ENCODE data around the gene FNDC3B.

The FNDC3B gene

GRCh38 chr3:172129850-172130716 is 90.7 kb downstream of the FNDC3B start (continued):
- TF ChIP-seq OSR2 (tag by site-specific recombination; IDR thresholded peaks at IDR 0.05) (peak; percentile 60; the same call in 1 of the 2 replicates), TCF7L2 (IDR thresholded peaks at IDR 0.05; ENCODE audit: borderline replicate concordance, low read depth, low read length) (peak; percentile 56; the same call in 1 of the 2 replicates), SP7 (tag by site-specific recombination; IDR thresholded peaks at IDR 0.05) (peak; percentile 69), ZNF629 (tag by site-specific recombination; IDR thresholded peaks at IDR 0.05) (peak; percentile 87), SCRT2 (tag by site-specific recombination; IDR thresholded peaks at IDR 0.05) (peak; percentile 32; the same call in 1 of the 2 replicates)
- TF ChIP-seq, protein P1, sequence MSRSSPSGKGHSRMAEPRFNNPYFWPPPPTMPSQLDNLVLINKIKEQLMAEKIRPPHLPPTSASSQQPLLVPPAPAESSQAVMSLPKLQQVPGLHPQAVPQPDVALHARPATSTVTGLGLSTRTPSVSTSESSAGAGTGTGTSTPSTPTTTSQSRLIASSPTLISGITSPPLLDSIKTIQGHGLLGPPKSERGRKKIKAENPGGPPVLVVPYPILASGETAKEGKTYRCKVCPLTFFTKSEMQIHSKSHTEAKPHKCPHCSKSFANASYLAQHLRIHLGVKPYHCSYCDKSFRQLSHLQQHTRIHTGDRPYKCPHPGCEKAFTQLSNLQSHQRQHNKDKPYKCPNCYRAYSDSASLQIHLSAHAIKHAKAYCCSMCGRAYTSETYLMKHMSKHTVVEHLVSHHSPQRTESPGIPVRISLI (tag by site-specific recombination; IDR thresholded peaks at IDR 0.05), result no peak

DNA sequence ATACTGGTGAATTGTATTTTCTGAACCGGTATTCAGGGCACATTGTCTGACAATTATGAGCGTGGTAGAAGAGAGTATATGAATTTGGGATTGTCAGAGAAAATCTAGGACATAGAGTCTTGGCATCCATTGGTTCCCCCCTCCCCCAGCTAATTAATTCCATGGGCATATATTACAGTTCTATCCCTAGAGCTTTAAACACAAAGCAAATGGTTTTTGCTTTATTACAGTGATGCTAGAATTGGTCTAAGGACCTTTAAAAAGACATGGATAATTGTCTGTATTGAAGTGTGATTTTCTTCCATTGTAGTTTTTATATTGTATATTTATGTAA is 91.3 kb downstream of the FNDC3B start:
- Histone ChIP-seq H3K4me1 (ENCODE audit: control insufficient read depth, insufficient read depth, low read length) (peaks cover 13% of the 10 kb centered on the region), H3K27ac (ENCODE audit: extremely low read depth, low read depth, low read length) (no peak overlapping the region; the same call in 1 of the 2 replicates), H3K9me3 (ENCODE audit: control insufficient read depth, insufficient read depth, low read depth, low read length) (no peaks in the 10 kb centered on the region), H3K4me3 (ENCODE audit: low read depth, low read length) (no peak overlapping the region), H3K36me3 (ENCODE audit: control insufficient read depth in 2 of 2, insufficient read depth in 1 of 2, low read length in 2 of 2) (no peaks in the 10 kb centered on the region)
- CTCF ChIA-PET, result interaction anchor here (0.6 kb wide), 1 partner anchor 93 kb away, joined by 3 read pairs; no protein-coding TSS in a partner anchor
- TF ChIP-seq FEZF1 (tag by site-specific recombination; IDR thresholded peaks at IDR 0.05), result no peak
- 0 out of 2 replicates have a peak, but pooled peaks have one; percentile 30 for TF ChIP-seq IKZF3 (tag by site-specific recombination; IDR thresholded peaks at IDR 0.05)
- POLR2A ChIA-PET, result no interaction called here

GRCh38 chr3:172131746-172132145 is 92.4 kb downstream of the FNDC3B start:
- H3K4me1 ChIP-seq (ENCODE audit: control insufficient read depth, insufficient read depth, low read length), result peaks cover 5% of the 10 kb centered on the region
- no peak overlapping the region for H3K27ac ChIP-seq (ENCODE audit: extremely low read depth, low read depth, low read length)
- no peak for TF ChIP-seq ZNF670 (tag by site-specific recombination; IDR thresholded peaks at IDR 0.05; ENCODE audit: low read depth)
- TF ChIP-seq OSR2 (tag by site-specific recombination; IDR thresholded peaks at IDR 0.05), result no peak
- TF ChIP-seq, protein P2, sequence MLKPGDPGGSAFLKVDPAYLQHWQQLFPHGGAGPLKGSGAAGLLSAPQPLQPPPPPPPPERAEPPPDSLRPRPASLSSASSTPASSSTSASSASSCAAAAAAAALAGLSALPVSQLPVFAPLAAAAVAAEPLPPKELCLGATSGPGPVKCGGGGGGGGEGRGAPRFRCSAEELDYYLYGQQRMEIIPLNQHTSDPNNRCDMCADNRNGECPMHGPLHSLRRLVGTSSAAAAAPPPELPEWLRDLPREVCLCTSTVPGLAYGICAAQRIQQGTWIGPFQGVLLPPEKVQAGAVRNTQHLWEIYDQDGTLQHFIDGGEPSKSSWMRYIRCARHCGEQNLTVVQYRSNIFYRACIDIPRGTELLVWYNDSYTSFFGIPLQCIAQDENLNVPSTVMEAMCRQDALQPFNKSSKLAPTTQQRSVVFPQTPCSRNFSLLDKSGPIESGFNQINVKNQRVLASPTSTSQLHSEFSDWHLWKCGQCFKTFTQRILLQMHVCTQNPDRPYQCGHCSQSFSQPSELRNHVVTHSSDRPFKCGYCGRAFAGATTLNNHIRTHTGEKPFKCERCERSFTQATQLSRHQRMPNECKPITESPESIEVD (tag by site-specific recombination; IDR thresholded peaks at IDR 0.05), result peak; percentile 68
- TF ChIP-seq FEZF1 (tag by site-specific recombination; IDR thresholded peaks at IDR 0.05), result no peak
- no peak for TF ChIP-seq ZFP69B (tag by site-specific recombination; IDR thresholded peaks at IDR 0.05)
- TF ChIP-seq SALL2 (tag by site-specific recombination; IDR thresholded peaks at IDR 0.05; ENCODE audit: borderline replicate concordance), result no peak
- TF ChIP-seq ZNF274 (IDR thresholded peaks at IDR 0.05; ENCODE audit: low read length), result no peak
- no peak for TF ChIP-seq ZNF274 (tag by site-specific recombination; IDR thresholded peaks at IDR 0.05; ENCODE audit: borderline replicate concordance)
- TF ChIP-seq ZNF660 (tag by site-specific recombination; IDR thresholded peaks at IDR 0.05), result no peak
- peak; percentile 59; the same call in 1 of the 2 replicates for TF ChIP-seq ZBTB17 (tag by site-specific recombination; IDR thresholded peaks at IDR 0.05)
- no peak for TF ChIP-seq ZFP3 (tag by site-specific recombination; IDR thresholded peaks at IDR 0.05; ENCODE audit: low read depth)
- 0 out of 2 replicates have a peak, but pooled peaks have one; percentile 49 for TF ChIP-seq ZNF664 (tag by site-specific recombination; IDR thresholded peaks at IDR 0.05)
- TF ChIP-seq ZNF707 (tag by site-specific recombination; IDR thresholded peaks at IDR 0.05), result no peak
- TF ChIP-seq ZNF843 (tag by site-specific recombination; IDR thresholded peaks at IDR 0.05), result no peak
- TF ChIP-seq PRDM1 (tag by site-specific recombination; IDR thresholded peaks at IDR 0.05), result peak; percentile 51; the same call in 1 of the 2 replicates
- TF ChIP-seq, protein P3, sequence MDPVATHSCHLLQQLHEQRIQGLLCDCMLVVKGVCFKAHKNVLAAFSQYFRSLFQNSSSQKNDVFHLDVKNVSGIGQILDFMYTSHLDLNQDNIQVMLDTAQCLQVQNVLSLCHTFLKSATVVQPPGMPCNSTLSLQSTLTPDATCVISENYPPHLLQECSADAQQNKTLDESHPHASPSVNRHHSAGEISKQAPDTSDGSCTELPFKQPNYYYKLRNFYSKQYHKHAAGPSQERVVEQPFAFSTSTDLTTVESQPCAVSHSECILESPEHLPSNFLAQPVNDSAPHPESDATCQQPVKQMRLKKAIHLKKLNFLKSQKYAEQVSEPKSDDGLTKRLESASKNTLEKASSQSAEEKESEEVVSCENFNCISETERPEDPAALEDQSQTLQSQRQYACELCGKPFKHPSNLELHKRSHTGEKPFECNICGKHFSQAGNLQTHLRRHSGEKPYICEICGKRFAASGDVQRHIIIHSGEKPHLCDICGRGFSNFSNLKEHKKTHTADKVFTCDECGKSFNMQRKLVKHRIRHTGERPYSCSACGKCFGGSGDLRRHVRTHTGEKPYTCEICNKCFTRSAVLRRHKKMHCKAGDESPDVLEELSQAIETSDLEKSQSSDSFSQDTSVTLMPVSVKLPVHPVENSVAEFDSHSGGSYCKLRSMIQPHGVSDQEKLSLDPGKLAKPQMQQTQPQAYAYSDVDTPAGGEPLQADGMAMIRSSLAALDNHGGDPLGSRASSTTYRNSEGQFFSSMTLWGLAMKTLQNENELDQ (tag by site-specific recombination; IDR thresholded peaks at IDR 0.05; ENCODE audit: low read depth), result no peak
- POLR2A ChIA-PET, result no interaction called here
- CTCF ChIA-PET, result interaction anchor here (0.6 kb wide), 2 partner anchors 214 to 543 kb away, joined by 3 read pairs; no protein-coding TSS in a partner anchor
- no peak overlapping the region for H3K4me3 ChIP-seq (ENCODE audit: low read depth, low read length)
- H3K9me3 ChIP-seq (ENCODE audit: control insufficient read depth, insufficient read depth, low read depth, low read length), result no peaks in the 10 kb centered on the region
- H3K36me3 ChIP-seq (ENCODE audit: control insufficient read depth in 2 of 2, insufficient read depth in 1 of 2, low read length in 2 of 2), result no peaks in the 10 kb centered on the region
